Left lobe of liver (tissue), 2 donors: ENCODE measurements around the gene MYCL. TPM values are rescaled to one million over a fixed set of nuclear protein-coding genes. Genes with fewer than 3 reads are reported as not detected.
"Not testable (repeated sequence)": the region's sequence is repeated elsewhere in the genome, so short reads cannot be mapped to it uniquely, and the experiment has no call there.

Experiments used
- ATAC-seq: fragments of 200-7000 bp; cut with Tn5 transposase; one replicate; pipeline ENCODE4 v1.9.1; 2020; ENCODE audit warnings: mild to moderate bottlenecking, moderate library complexity
- DNase-seq: peaks from one replicate; pipeline ENCODE4 v3.0.0-alpha.2; 2020; ENCODE audit warnings: low spot score
- total RNA-seq: library from RNA; stranded (reverse); gene quantifications from one replicate; pipeline ENCODE4 v1.2.1, GENCODE V29; 2021
- donor health status: DM: no; HTN: no; CAD: no; lungs with moderate emphysema.
- donor health status: DM: no; HTN: yes; CAD: no.

The MYCL gene
- total RNA-seq, 1 donor from 2014 or later, result 14.7 TPM

GRCh38 chr1:39922251-39922688 is 20.6 kb upstream of the MYCL start:
- ATAC-seq (peak; percentile 69), DNase-seq (peak; percentile 87)

DNA sequence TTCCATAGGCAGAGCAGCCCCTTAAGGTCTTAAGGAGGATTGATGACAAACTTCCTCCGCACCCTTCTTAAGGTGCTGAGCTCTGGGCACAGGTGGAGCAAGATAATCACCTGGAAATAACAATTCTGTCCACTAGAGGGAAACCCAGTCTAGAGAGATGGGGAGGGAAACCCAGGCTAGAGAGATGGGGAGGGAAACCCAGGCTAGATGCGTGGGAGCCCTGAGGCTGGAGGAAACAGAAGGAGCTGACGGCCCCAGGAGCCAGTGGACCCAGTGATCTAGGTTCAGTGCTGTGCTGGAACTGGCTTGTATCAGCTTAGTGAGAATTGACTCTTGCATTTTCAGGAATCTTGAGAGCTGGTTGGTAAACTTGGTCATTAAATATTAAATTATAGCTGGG is 17.8 kb upstream of the MYCL start:
- ATAC-seq, result peak; percentile 84

GRCh38 chr1:39917825-39918224 is 16.1 kb upstream of the MYCL start:
- DNase-seq (no peak), ATAC-seq (no peak)

More for the DNA sequence above, 17.8 kb upstream of the MYCL start:
- DNase-seq, result no peak

GRCh38 chr1:39915499-39916129 is 13.9 kb upstream of the MYCL start:
- DNase-seq, result no peak
- ATAC-seq, result no peak

- DNase-seq, ATAC-seq: not testable (repeated sequence)
These were observed 11.4 kb upstream of the MYCL start for GRCh38 chr1:39913136-39913535.

GRCh38 chr1:39910263-39910662 is 8.5 kb upstream of the MYCL start:
- DNase-seq, result no peak
- ATAC-seq, result no peak

GRCh38 chr1:39908534-39908933 is 6.8 kb upstream of the MYCL start:
- ATAC-seq (no peak), DNase-seq (no peak)

DNA sequence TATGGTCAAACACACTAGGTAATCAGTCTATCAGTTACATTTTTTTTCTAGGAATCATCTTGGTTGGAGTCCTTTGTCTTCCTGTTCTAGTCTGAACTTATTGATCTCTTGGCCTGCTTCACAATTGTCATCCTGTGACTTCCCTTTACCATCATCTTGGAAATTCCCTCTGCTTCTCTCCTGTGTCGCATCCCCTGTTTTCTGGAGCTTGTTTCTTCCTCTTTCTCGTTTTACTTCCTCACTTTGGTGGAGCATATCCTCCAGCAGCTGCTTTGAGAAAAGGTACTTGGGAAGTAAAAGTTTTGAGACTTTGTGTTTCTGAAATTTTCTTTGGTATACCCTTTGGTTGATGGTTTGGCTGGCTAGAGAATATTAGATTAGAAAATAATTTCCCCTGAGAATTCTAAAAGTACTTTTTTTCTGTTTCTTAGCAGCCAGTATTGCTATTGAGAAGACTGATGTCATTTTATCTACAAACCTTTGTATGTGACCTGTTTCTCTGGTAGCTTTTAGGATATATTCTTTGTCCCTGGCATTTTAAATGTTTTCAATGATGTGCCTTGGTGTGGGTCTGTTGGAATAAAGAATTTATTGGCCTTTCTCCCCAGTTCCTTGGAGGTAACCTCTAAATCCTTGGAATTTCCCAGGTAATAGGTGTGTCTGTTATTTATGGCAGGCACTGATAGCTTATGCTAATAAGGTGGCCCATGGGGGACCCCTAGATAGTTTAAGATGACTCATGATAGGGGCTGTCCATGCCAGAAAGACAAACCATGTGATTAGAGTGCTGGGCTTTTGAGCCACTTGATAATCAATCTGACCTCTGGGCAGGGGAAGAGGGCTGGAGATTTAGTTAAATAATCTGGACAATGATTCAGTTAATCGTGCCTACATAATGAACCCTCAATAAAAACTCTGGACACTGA is 6.1 kb upstream of the MYCL start:
- no peak for ATAC-seq
- DNase-seq, result no peak

DNA sequence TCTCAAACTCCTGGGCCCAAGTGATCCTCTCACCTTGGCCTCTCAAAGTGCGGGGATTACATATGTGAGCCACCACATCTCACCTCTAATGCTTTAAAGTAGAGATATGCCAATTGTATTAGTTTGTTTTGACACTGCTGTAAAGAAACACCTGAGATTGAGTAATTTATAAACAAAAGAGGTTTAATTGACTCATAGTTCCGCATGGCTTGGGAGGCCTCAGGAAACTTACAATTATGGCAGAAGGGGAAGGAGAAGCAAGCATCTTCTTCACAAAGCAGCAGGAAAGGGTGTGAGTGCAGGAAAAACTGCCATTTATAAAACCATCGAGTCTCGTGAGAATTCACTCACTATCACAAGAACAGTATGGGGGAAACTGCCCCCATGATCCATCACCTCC is 3.5 kb upstream of the MYCL start:
- DNase-seq, result no peak
- no peak for ATAC-seq

DNA sequence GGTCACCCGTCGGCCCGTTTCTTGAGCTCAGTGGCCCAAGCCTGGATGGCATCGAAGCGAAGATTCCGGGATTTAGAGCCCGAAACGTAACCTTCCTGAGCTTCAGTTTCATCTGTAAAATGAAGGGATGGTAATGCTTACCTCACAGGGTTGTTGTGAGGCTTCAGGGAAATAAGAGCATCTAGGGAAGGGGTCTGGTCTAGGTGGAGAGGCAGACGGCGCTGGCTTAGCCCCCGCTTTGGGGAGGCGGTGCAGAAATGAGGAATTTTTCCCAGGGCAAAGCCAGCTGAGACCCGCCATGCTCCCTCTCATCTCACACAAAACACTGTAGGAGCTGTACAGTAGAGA is 717 bp upstream of the MYCL start:
- DNase-seq (no peak), ATAC-seq (no peak)

GRCh38 chr1:39901464-39901713 is 328 bp downstream of the MYCL start:
- peak; percentile 45 for ATAC-seq
- DNase-seq, result peak; percentile 80

DNA sequence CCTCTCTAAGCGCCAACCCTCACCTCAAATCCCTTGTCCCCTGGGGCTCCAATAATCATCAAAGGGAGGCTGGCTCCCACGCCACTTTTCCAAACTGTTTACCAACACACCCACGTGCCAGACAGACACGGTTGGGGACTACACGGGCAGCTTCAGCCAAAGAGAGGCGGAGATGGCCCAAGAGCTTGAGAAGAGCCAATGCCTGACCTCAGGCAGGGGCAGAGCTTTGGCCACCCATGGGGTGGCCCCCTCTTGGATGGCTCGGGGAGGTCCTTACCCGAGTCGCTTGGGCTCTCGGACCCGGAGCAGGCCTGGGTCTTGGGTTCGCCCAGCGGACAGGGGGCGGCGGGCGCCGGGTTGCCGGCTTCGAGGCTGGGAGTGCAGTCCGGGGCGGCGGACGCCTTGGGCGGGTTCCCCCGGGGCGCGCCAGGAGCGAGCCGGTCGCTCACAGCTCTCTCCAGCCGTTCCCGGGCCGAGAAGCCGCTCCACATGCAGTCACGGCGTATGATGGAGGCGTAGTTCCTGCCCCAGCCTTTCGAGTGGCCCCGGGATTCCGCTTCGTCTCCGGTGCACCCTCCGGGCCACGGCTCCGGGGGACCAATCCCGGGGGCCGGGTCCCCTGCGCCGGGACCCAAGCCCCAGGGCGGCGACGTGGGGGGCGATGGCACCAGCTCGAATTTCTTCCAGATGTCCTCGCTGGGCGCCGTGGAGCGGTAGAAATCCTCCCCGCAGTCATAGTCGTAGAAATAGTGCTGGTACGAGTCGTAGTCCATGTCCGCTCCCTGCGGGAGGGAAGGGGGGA is 854 bp downstream of the MYCL start:
- peak; percentile 87 for DNase-seq
- ATAC-seq, result peak; percentile 58

DNA sequence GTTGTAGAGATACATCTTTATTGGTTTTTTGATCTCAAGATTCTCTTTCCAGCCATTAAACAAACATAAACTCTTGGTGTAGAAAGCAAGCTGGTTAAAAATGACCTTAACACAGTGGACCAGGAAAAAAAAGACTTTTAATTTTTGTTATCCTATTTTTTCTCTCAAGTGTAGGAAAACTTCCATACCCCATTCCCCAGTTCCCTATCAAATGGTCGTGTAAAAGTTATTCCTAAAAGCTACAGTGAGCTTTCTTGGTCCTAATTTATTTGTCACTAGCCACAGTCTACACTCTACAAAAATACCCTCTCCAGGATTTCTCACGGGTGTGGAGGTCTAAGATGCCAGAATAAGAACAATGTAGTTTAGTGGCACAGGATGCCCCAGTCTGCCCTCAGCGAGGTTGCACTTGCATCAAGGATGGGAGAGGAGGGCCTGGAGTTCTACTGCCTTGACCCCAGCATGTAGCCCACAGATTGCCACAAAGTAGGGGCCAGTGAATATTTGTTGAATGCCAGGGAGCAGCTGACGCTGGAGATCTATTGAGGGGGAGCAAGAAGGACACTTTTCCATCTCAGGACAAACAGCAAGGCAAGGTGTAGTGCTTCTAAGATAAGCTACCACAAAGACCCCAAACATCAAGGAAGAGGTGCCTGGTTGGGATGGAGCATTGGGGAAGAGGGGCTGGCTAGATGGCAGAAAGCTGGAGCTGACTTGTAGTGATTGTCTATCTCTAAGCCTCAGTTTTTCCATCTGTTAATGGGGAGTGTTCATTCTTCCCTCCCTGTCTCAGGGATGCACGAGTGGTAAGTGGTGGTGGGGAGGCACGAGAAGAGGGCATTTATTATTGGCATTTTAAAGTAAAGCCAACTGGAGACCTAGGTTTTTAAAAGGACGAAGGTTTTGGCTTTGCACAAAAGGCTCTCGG is 1.8 kb downstream of the MYCL start:
- no peak for ATAC-seq
- no peak for DNase-seq

DNA sequence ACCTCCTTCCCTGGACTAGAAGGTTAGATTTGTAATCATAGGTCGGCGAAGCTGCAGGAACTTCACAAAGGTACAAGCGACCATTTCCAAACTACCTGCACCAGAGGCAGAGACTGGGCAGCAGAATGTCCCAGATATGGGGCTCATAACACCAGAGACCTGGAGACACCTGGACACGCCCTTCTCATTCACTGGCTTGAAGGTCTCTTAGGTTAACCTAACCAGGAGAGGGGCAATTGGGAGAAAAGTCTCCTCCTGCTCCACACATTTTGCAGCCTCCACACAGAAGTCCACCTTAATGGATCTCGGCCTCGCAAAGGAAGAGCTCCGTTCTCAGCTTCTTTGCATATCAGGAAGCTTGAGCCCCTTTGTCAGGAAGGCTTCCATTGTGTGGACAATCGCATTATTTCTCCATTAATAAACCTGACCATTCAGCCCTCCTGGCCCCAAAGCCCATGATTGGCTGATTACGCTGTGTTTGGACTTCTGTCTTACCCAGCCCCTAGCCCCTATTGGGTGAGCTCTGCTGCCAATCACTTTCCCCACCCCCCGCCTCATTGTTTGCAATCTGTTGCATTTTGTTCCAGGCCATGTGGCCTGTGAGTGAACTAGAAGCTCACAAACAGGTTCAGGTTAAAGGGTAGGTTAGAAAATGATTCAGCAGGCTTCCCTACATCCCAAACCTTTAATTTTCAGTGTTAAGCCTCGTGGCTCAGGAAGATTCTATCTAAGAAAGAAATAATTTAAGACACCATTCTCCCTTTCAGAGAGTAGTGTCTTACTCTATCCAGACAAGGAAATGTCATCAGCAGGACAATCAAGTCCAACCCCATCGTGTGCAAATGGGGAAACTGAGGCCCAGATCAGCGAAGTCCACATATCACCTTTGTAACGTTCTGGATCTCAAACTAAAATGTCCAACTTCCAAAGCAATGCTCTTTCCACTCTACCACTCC is 2.8 kb downstream of the MYCL start:
- ATAC-seq, result peak; percentile 54
- DNase-seq, result peak; percentile 91

GRCh38 chr1:39898191-39898590 is 3.5 kb downstream of the MYCL start:
- DNase-seq (no peak), ATAC-seq (no peak)

DNA sequence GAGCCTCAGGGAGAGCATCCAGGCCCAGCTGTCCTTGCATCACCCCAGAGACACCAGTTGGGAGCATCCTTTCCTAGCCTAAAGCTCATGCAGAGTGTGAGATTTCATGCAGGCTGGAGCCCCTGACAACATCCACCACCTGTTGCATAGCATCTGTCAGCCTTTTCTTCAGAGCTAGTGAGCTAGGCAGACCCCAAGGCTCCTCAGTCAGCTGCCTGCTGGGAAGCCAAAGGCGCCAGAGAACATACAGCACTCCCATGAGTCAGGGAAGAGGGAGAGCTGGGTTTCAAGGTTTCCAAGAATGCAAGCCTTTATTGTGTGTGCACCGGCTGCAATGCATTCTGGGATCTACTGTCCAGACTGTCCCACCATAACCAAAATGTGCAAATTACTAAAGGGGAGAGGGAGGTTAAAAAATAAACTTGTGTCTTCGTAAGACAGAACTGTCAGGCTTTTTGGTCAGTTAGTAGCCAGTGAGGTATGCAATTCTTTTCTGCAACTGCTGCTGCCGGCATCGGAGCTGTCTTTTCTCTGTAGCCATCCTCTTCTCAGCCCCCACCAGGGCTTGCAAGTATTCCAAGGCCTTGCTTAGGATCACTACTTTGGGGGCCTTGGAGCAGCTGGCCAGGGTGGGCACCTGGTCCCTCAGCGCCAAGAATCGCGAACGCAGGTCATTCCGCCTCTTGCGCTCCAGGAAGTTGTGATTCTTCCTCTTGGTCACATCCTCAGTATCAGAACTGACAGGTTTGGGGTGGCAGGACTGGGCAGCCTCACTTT is 4.6 kb downstream of the MYCL start:
- DNase-seq (no peak), ATAC-seq (no peak)

GRCh38 chr1:39895731-39896480 is 5.8 kb downstream of the MYCL start:
- DNase-seq, result no peak
- ATAC-seq, result no peak

GRCh38 chr1:39894884-39895495 is 6.7 kb downstream of the MYCL start:
- ATAC-seq (no peak), DNase-seq (no peak)
